SH-SY5Y (cell line): ENCODE data around the gene KCNE2.

Experiments
- GATA2 ChIP-seq: IDR thresholded peaks from 2 replicates; pipeline ENCODE4 v1.6.1; 2011; ENCODE audit warnings: mild to moderate bottlenecking, low read depth, low read length
- GATA3 ChIP-seq: IDR thresholded peaks from 2 replicates; pipeline ENCODE4 v1.6.1; 2011; ENCODE audit warnings: low read depth, mild to moderate bottlenecking, low read length, moderate library complexity

DNA sequence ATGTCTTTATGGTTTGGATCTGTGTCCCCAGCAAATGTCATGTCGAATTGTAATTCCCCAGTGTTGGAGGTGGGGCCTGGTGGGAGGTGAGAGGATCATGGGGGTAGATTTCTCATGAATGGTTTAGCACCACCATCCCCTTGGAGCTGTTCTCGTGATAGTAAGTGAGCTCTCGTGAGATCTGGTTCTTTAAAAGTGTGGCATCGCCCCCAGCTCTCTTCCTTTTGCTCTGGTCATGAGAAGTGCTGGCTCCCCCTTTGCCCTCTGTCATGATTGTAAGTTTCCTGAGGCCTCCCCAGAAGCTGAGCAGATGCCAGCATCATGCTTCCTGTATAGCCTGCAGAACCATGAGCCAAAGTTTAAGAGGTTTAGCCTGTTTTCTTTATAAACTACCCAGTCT lies 11.2 kb upstream of the KCNE2 start:
- TF ChIP-seq GATA2 (no peak), GATA3 (no peak)
